Lower leg skin (tissue), 4 donors: Measurements from ENCODE around the gene TFAP2A. TPM values are rescaled to one million over a fixed set of nuclear protein-coding genes. Genes with fewer than 3 reads are reported as not detected.

ENCODE experiments used
- DNase-seq, 2 donors: peaks; one replicate each; pipeline ENCODE4 v3.0.0-alpha.2; 2019; ENCODE audit warnings: low spot score in 2 of 2
- H3K4me3 ChIP-seq: fragments of 200-600 bp; sonication (generic); 2 replicates; pipeline ENCODE4 v1.5.1; 2017; ENCODE audit warnings: mild to moderate bottlenecking, low read depth; ENCODE audit not compliant: poor library complexity, severe bottlenecking
- POLR2A ChIP-seq, 2 donors: fragments of 450-650 bp; IDR thresholded peaks; one replicate each; pipeline ENCODE4 v1.6.1; 2016 to 2017; ENCODE audit warnings: antibody characterized with exemption in 2 of 2, mild to moderate bottlenecking in 1 of 2, moderate library complexity in 1 of 2
- WGBS, 2 donors: methylation state at CpG; one replicate each; pipeline ENCODE4 v1.1.5; 2018; 5-methylcytosine and 5-hydroxymethylcytosine counted together
- intact Hi-C: fragments of 100-400 bp; cut with DNase I; formaldehyde crosslinking; loops from one replicate; pipeline ENCODE4 v1.15.0; 2023; ENCODE audit warnings: low total_unique reads
- total RNA-seq, 4 donors: library from RNA; depleted of rRNA; stranded (reverse); fragments of >200 nt; gene quantifications; one replicate each; pipeline ENCODE4 v1.1.0, GENCODE V29; 2016
- TF ChIP-seq, protein P1 (sequence below), 3 donors: fragments of 450-650 bp; IDR thresholded peaks; one replicate each; pipeline ENCODE4 v1.5.1; 2016; ENCODE audit warnings: antibody characterized with exemption in 3 of 3, mild to moderate bottlenecking in 3 of 3, moderate library complexity in 2 of 3

TFAP2A gene
- total RNA-seq, 4 donors from 2014 or later: 62.0 to 123 (median 63.7) TPM

DNA sequence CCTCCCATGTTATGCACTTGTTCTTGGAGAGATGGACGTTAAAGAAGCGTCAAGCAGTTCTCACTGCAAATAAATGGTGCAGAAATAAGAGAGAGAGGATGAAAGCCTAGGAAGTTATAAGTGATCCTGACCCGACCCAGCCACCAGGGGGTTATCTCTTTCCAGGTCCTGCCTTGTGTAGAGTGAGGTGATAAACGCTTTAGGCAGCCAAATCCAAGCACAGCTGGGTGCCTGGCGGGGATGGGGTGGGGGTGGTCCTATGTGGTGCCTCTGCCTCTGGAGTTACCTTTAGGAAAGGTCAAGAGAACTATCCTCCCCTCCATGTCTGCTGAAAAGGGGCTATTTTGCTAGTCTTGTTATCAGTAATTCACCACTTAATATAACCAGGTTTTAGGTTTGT is 9.2 kb upstream of the TFAP2A start:
- WGBS, 2 donors: 18 to 20% methylated on average over 5 of the region's 5 CpGs
- TF ChIP-seq, protein P1, sequence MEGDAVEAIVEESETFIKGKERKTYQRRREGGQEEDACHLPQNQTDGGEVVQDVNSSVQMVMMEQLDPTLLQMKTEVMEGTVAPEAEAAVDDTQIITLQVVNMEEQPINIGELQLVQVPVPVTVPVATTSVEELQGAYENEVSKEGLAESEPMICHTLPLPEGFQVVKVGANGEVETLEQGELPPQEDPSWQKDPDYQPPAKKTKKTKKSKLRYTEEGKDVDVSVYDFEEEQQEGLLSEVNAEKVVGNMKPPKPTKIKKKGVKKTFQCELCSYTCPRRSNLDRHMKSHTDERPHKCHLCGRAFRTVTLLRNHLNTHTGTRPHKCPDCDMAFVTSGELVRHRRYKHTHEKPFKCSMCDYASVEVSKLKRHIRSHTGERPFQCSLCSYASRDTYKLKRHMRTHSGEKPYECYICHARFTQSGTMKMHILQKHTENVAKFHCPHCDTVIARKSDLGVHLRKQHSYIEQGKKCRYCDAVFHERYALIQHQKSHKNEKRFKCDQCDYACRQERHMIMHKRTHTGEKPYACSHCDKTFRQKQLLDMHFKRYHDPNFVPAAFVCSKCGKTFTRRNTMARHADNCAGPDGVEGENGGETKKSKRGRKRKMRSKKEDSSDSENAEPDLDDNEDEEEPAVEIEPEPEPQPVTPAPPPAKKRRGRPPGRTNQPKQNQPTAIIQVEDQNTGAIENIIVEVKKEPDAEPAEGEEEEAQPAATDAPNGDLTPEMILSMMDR (IDR thresholded peaks at IDR 0.05): no peak
- no peak for TF ChIP-seq POLR2A (IDR thresholded peaks at IDR 0.05)
- intact Hi-C loops: no loop called here
- no peak for DNase-seq
- no peak overlapping the region for H3K4me3 ChIP-seq

DNA sequence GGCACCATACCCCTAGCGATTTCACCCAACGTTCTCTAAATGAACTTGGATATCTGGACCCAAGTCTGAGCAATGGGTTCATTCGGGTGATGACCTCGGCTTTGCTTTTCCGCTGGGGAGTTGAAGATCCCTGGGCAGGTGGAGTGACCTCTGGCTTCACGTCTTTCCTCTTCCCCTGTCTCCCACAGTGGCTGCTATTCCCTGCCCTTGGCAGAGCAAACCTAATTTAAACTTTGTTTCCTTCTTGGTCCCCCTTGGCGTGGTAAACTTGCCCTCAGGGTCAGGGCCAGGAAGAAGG is 7.8 kb upstream of the TFAP2A start:
- no peak overlapping the region for H3K4me3 ChIP-seq
- TF ChIP-seq POLR2A (IDR thresholded peaks at IDR 0.05): no peak
- TF ChIP-seq, protein P1 (IDR thresholded peaks at IDR 0.05): no peak
- intact Hi-C loops: no loop called here
- no peak for DNase-seq
- WGBS, 2 donors: 55 to 56% methylated on average over 7 of the region's 7 CpGs

DNA sequence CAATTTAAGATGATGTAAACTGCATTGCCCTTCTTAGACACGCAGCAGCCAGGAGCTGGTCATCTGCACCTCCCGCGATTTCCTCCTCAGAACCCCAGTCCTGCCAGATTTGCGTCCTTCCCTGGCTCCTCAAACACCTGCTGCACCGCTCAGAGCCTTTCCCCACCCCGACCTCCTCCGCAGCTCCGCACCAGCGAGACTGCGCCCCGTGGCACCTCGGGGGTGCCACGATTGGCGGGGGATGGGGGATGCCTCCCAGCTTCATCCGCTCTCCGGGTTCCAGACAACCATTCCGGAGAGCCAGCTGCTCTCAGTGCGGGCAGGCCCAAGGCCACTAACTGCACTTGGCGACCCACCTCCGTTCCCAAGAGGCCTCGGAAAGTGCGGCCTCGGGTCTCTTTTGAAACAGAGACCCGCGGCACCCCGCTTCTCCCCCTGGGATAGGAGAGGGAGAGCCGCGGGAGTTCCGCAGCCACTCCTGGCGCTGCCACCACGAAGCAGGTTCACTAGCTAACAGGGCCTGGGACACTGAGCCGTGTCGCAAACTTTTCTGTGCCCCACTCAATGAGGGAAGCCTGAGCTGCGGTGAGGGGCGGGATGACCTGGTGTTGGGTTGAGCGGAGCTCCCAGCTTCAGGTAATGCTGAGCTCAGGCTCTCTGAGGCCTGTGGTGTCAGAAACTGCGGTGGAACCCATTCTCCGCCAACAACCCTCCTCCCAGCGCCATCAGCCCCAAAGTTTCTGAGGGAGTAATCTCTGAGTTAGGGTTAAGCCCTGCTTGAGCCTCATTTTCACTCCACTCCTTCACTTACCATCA is 7.3 kb upstream of the TFAP2A start:
- H3K4me3 ChIP-seq: no peak overlapping the region
- intact Hi-C loops: no loop called here
- TF ChIP-seq, protein P1 (IDR thresholded peaks at IDR 0.05): no peak
- TF ChIP-seq POLR2A (IDR thresholded peaks at IDR 0.05): no peak
- no peak for DNase-seq
- WGBS, 2 donors: 62 to 67% methylated on average over 37 to 39 of the region's 39 CpGs

DNA sequence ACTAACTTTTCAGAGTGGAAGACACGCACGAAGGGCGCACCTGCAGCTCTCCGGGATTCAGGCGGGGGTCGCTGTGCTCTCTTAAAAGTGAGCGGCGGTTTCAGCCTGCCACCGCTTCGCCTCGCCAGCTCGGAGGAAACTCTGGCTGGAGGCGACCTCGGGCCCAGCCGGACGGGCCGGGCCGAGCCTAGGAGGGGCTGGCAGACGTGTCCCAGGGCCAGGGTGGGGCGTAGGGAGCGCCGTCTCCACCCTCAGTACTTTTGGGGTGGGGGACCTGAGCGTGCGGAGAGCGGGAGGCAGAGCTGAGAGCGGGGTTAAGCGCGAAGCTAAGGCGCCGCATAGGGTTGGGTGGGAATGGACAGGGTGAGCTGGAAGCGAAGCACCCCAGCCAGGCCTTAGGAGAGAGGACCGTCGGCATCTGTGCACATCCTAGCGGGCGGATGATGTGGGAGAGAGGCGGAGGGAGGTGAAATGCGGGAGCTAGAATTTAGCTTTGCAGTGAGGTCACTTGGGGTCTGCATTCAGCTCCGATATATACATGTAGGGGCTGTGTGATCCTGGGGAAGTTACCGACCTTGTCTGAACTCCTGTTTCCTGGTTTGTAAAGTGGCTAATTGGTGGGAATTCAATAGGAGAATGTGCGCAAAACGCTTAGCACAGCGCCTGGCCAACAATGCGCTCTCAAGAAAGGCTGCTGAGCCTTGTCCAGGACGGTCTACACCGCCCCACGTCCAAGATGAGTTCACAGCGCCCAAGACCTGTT is 6.5 kb upstream of the TFAP2A start:
- no peak for DNase-seq
- H3K4me3 ChIP-seq: no peak overlapping the region
- intact Hi-C loops: no loop called here
- WGBS, 2 donors: 44 to 60% methylated on average over 46 to 47 of the region's 47 CpGs
- TF ChIP-seq, protein P1 (IDR thresholded peaks at IDR 0.05): no peak
- TF ChIP-seq POLR2A (IDR thresholded peaks at IDR 0.05): no peak

DNA sequence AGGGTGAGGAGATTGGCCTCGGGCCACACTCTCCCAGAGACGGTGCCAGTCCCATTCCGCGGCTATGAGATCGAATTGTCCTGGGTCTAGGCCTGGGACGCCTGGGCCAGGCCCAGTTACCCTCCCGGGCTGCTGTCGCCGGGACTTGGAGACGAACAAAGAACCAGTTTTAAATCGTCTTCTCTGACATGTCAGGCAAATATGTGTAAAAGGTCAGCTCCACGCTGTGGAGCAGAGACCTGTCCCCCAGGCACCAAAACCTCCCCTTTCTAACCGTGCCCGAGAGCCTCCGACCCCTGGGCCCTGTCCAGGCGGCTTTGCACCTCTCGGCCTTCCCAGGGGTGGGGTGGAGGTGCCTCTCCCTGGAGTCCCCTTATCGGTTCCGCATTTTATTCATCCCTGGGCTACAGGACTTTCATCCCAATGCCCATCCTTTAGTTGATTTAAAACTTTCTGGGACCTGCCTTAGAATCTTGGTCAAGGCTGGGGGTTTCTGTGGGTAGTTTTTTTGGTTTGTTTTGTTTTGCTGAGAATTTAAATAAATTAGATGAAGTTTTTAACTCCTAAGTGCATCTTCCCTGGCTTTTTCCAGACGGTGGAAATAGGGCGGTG is 5.8 kb upstream of the TFAP2A start:
- no peak for DNase-seq
- TF ChIP-seq, protein P1 (IDR thresholded peaks at IDR 0.05): no peak
- TF ChIP-seq POLR2A (IDR thresholded peaks at IDR 0.05): no peak
- no peak overlapping the region for H3K4me3 ChIP-seq
- intact Hi-C loops: no loop called here
- WGBS, 2 donors: 13 to 16% methylated on average over 15 to 21 of the region's 21 CpGs
